Panc1 (cell line): ENCODE data around the gene GJB4.

Experiments used
- POLR2AphosphoS5 ChIP-seq: IDR thresholded peaks from 2 replicates; pipeline ENCODE4 v1.6.1; 2012; ENCODE audit warnings: mild to moderate bottlenecking, low read depth, low read length, moderate library complexity
- SIN3A ChIP-seq: IDR thresholded peaks from 2 replicates; pipeline ENCODE4 v1.6.1; 2012; ENCODE audit warnings: low read depth, mild to moderate bottlenecking, low read length, moderate library complexity, borderline replicate concordance; ENCODE audit not compliant: insufficient read depth
- TF ChIP-seq, protein P1 (sequence below): fragments of 450-650 bp; IDR thresholded peaks from 2 replicates; pipeline ENCODE4 v1.5.1; 2017; ENCODE audit warnings: mild to moderate bottlenecking
- TF ChIP-seq, protein P2 (sequence below), 2 experiments: IDR thresholded peaks; 2 replicates each; pipeline ENCODE4 v1.6.1; 2011 to 2012; ENCODE audit warnings: low read depth in 2 of 2, control low read depth in 1 of 2, low read length in 1 of 2, mild to moderate bottlenecking in 1 of 2, moderate library complexity in 1 of 2; ENCODE audit not compliant: insufficient read depth in 1 of 2

DNA sequence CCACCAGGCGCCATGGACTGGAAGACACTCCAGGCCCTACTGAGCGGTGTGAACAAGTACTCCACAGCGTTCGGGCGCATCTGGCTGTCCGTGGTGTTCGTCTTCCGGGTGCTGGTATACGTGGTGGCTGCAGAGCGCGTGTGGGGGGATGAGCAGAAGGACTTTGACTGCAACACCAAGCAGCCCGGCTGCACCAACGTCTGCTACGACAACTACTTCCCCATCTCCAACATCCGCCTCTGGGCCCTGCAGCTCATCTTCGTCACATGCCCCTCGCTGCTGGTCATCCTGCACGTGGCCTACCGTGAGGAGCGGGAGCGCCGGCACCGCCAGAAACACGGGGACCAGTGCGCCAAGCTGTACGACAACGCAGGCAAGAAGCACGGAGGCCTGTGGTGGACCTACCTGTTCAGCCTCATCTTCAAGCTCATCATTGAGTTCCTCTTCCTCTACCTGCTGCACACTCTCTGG lies 25.2 kb downstream of the GJB4 start:
- TF ChIP-seq, protein P1, sequence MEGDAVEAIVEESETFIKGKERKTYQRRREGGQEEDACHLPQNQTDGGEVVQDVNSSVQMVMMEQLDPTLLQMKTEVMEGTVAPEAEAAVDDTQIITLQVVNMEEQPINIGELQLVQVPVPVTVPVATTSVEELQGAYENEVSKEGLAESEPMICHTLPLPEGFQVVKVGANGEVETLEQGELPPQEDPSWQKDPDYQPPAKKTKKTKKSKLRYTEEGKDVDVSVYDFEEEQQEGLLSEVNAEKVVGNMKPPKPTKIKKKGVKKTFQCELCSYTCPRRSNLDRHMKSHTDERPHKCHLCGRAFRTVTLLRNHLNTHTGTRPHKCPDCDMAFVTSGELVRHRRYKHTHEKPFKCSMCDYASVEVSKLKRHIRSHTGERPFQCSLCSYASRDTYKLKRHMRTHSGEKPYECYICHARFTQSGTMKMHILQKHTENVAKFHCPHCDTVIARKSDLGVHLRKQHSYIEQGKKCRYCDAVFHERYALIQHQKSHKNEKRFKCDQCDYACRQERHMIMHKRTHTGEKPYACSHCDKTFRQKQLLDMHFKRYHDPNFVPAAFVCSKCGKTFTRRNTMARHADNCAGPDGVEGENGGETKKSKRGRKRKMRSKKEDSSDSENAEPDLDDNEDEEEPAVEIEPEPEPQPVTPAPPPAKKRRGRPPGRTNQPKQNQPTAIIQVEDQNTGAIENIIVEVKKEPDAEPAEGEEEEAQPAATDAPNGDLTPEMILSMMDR = no peak
- TF ChIP-seq, protein P2, sequence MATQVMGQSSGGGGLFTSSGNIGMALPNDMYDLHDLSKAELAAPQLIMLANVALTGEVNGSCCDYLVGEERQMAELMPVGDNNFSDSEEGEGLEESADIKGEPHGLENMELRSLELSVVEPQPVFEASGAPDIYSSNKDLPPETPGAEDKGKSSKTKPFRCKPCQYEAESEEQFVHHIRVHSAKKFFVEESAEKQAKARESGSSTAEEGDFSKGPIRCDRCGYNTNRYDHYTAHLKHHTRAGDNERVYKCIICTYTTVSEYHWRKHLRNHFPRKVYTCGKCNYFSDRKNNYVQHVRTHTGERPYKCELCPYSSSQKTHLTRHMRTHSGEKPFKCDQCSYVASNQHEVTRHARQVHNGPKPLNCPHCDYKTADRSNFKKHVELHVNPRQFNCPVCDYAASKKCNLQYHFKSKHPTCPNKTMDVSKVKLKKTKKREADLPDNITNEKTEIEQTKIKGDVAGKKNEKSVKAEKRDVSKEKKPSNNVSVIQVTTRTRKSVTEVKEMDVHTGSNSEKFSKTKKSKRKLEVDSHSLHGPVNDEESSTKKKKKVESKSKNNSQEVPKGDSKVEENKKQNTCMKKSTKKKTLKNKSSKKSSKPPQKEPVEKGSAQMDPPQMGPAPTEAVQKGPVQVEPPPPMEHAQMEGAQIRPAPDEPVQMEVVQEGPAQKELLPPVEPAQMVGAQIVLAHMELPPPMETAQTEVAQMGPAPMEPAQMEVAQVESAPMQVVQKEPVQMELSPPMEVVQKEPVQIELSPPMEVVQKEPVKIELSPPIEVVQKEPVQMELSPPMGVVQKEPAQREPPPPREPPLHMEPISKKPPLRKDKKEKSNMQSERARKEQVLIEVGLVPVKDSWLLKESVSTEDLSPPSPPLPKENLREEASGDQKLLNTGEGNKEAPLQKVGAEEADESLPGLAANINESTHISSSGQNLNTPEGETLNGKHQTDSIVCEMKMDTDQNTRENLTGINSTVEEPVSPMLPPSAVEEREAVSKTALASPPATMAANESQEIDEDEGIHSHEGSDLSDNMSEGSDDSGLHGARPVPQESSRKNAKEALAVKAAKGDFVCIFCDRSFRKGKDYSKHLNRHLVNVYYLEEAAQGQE (IDR thresholded peaks at IDR 0.05; ENCODE audit: insufficient read depth in 1 of 2, low read depth in 2 of 2, low read length in 1 of 2) = no peak
- TF ChIP-seq POLR2AphosphoS5 (no peak), SIN3A (no peak)
